ENCODE measurements around the gene AMOTL1. TPM values are rescaled to one million over a fixed set of nuclear protein-coding genes. Genes with fewer than 3 reads are reported as not detected.

The AMOTL1 gene
- total RNA-seq, 2 donors from 2014 or later: 60.6 to 106 TPM

GRCh38 chr11:94760296-94760695, 7.9 kb upstream of the AMOTL1 start:
- DNase-seq: no peak
- intact Hi-C loops (cut with DNase I): loop anchor here in 1 of 2 donors (10.0 kb wide), 1 partner anchor 215 kb away; the partner anchor contains the start of genes CWC15 and KDM4D
- no peak for ATAC-seq

DNA sequence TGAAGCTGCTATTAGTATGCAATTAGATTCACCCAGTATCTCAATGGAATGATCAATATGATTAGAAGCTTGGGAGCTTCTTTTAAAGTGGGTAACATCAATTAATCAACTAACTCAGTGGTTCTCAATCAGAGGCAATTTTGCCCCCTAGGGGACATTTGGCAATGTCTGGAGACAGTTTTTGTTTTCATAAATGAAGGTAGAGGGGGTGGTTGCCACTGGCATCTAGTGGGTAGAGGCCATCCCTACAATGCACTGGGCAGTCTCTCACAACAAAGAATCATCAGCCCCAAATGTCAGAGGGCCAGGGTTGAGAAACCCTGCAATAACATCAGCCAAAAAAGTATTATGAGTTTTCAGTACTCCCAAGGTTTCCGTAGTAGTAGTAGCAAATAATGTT, 5.9 kb upstream of the AMOTL1 start:
- DNase-seq (no peak), ATAC-seq (peak in 1 of 2 donors; percentile 65)
- intact Hi-C loops (cut with DNase I): loop anchor here in 1 of 2 donors (10.0 kb wide), 1 partner anchor 213 kb away; the partner anchor contains the start of genes CWC15 and KDM4D

- ATAC-seq (no peak), DNase-seq (no peak)
- intact Hi-C loops (cut with DNase I): loop anchor here in 1 of 2 donors (10.0 kb wide), 1 partner anchor 212 kb away; the partner anchor contains the start of genes CWC15 and KDM4D
Observed at GRCh38 chr11:94762995-94763394, 5.2 kb upstream of the AMOTL1 start.

DNA sequence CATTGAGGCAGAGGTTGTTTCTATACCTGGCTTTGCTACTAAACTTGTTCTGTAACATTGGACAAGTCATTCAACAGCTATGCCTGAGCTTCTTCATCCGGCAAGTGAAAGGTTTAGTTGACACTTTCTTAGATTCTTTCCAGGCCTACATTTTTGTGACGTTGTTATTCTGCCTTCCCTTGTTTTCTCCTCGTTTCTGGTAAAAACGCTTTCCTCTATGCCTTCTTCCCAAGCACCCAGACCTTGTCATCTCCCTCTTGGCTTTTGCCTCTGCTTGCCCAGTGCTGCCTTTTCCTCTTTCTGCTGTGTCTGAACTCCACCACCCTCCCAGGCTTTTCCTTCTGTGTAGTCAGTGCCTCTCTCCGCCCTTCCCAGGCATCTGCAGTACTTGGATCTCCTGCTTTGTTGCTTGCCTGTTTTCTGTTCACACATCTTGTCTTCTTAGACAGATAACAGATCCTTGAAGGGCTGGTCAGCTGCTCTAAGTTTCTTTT, 1.4 kb upstream of the AMOTL1 start:
- intact Hi-C loops (cut with DNase I): loop anchor here in 1 of 2 donors (5.0 to 10.0 kb wide), 2 partner anchors 144 to 208 kb away; partner anchors contain the start of genes CWC15 and KDM4D
- ATAC-seq (no peak), DNase-seq (no peak)

DNA sequence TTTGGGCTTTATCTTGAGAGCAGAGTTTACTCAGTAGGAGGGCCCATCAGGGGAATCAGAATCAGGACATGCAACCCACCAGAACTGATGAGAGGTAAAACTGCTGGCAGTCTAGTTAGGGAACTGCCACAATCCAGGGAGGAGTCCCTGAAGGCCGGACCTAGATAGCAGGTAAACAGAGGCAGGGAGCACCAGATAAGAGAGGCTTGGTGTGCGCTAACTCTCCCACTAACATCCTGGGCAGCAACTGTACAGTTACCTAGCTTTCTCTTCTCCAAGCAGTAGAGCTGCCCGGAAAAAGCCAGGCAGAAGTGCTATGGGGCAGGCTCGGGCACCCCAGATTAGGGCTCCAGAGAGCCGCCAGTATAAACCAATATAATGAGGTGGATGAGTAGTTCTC, 865 bp upstream of the AMOTL1 start:
- peak in 1 of 2 donors; percentile 1 for ATAC-seq
- intact Hi-C loops (cut with DNase I): loop anchor here in 1 of 2 donors (5.0 to 10.0 kb wide), 2 partner anchors 145 to 208 kb away; partner anchors contain the start of genes CWC15 and KDM4D
- DNase-seq: no peak

DNA sequence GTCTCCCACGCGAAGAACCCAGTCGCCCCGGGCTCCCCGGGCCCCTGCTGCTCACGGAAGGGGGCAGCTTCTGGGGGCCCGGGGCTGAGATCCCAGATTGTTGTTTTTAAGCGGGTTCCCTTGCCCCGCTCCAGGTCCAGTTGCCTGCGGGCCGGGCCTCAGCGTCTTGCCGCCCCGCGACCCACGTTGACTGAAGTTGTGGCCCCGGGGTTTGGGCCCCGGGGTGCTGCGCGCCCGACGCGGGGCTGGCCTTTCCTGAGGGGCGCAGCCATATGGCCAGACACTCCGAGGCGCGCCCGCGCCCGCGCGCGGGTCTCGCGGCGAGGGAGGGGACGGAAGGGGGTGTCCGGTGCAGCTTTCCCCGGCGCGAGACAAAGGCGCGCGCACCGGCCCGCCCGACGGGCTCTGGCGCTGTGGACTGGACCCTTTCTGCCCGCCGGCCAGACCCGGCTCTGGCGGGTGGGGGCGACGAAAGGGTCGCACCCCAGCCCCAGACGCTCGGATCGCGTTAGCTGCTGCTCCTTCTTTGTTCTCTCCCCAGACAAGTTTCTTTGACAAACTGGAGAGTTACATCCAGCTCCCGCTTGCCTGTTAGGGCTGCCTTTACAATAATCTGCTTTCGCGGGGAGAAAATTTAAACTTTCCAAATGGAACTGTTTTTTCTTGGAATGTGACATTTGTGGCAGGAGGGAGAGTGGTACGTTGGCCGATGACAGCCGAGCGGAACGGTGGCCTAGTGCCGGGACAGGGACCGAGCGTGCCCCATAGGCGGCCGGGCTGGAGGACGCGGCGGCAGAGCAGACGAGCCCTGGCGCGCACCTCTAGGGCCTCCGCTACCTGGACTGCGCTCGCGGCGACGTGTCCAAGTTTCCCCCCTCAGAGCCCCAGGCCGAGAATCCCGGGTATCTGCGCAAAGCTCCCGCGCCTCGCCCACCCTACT, 716 bp downstream of the AMOTL1 start:
- ATAC-seq: peak; percentile 78 to 83
- peak; percentile 71 for DNase-seq
- intact Hi-C loops (cut with DNase I): loop anchor here in 1 of 2 donors (5.0 to 10.0 kb wide), 2 partner anchors 147 to 206 kb away; partner anchors contain the start of genes CWC15 and KDM4D

DNA sequence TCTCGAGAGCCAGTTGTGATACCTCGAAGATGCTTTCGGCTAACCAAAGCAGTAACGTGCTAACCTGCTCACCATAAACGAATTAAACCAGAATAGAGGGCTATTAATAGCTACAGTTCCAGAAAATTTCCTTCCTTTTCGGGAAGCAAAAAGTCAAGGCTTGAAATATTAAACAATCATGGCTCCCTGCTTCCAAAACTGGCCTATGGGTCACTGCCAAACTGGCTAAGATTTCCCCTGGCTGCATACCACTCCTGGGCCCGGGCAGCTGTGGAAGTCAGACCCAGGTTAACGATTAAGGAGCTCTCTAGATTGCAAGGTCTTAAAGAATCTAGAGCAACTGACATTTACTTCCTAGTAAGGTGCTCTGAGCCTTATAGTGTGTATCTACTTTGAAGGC, 1.7 kb downstream of the AMOTL1 start:
- ATAC-seq (no peak), DNase-seq (peak; percentile 26)
- intact Hi-C loops (cut with DNase I): loop anchor here in 1 of 2 donors (5.0 to 10.0 kb wide), 2 partner anchors 148 to 205 kb away; partner anchors contain the start of genes CWC15 and KDM4D

DNA sequence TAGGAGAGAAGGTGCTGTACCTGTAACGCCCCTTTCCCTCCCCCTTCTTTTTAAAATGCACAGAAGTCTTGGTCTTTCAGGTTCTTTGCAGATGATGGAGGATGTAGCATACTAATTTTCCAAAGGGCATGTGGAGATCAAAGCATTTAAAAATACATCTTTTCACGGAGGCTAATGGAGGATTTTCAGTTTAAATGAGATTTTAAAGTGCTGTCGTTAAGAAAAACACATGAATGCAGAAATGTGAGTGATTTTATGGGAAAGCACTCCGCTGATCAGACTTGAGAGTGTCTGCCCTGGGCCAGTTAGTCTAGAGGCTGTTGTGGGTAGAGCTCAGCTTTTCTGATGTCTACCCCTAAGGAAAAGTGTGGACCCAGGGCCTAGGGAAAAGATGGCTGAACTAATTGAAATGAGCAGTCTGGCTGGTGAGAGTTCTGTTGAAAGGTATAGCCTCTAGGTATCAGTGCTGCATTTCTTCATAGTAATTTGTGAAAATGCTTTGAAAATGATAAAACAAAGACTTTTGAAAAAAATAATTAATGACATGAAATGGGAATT, 2.5 kb downstream of the AMOTL1 start:
- ATAC-seq (no peak), DNase-seq (no peak)
- intact Hi-C loops (cut with DNase I): no loop called here

DNA sequence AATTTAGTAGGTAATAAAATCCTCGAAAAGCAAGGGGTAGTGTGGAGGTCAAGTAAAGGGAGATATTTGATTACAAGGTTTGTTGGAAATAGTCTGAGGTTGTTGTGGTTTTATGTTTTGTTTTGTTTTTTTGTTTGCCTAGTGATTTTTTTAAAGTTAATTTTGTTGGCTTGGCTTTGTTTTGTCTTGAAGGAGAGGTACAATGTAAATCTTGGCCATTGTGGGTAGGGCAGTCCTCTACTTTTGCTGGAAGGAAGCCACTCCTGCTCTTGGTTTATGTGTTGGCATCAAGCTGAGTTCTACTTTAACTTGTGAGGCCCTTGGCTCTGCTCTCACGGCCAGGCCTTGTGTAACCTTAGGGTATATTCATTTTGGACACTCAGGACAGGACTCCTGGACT, 3.2 kb downstream of the AMOTL1 start:
- intact Hi-C loops (cut with DNase I): no loop called here
- DNase-seq: no peak
- no peak for ATAC-seq

GRCh38 chr11:94771951-94772350, 3.8 kb downstream of the AMOTL1 start:
- ATAC-seq (no peak), DNase-seq (no peak)
- intact Hi-C loops (cut with DNase I): no loop called here

DNA sequence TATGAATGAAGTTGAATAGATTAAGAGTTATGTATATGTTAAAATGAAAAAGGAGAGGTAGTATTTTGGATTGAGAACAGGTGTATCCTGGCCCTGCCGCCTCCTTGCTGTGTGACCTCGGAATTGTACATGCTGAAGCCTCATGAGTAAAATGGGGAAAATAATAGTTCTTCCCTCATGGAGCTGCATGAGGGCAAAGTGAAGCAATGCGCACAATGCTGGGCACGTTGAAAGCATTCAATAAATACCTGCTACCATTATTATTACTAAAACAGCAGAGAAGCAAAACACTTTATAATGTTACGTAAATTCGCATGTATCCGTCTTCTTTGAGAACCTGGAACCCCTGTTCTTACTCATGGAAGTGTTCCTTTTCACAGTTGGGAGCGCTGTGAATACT, 5.7 kb downstream of the AMOTL1 start:
- intact Hi-C loops (cut with DNase I): no loop called here
- no peak for ATAC-seq
- DNase-seq: no peak

DNA sequence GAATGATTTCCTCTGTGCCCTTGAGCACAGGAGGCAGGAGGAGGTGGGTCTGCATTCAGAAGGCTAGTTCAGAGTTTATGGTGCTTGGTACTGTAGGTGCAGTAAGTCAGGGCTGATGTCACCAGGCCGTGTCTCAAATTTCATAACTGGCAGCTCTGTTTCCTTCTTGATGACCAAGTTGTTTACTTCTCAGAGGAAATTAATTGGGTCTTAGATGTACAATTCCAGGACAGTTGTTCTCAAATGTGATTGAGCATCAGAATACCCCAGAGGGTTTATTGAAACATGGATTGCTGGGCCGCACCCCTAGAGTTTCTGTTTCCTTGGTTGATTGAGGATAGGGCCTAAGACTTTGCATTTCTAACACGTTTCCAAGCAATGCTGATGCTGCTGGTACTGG, 6.2 kb downstream of the AMOTL1 start:
- DNase-seq: no peak
- intact Hi-C loops (cut with DNase I): no loop called here

DNA sequence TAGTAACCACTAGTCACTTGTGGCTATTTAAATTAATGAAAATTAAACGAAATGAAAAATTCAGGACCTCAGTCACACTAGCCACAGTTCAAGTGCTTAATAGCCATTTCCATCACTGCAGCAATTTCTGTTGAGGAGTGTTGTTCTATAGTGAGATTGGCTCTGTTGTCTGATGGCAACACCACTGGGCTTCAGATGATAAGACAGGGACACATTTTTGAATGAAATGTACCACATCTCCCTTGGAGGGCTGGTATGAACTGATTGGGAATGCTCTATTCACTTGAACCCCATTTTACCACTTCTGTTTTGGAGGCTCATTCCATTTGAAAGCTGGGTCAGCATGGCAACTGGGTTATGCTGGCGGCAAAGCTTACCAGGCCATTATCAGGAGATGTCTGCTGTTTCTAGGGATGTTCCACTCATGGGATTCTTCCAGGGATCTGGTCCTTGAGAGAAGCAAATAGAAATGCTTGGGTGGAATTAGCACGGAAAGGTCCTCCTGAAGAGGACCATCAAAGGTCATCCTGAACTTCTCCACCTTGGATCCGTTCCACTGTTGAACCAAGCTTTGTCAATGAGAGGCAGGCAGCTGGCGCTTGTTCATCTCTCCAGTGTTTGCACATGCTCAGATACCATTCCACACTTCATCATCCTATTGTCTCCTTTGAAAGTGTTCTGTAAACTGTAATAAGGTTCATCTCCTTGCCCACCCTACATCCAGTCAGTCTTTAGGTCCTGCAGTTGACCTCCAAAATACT, 7.6 kb downstream of the AMOTL1 start:
- intact Hi-C loops (cut with DNase I): no loop called here
- DNase-seq: no peak
- ATAC-seq: no peak

More for the DNA sequence above, 6.2 kb downstream of the AMOTL1 start:
- ATAC-seq: no peak

DNA sequence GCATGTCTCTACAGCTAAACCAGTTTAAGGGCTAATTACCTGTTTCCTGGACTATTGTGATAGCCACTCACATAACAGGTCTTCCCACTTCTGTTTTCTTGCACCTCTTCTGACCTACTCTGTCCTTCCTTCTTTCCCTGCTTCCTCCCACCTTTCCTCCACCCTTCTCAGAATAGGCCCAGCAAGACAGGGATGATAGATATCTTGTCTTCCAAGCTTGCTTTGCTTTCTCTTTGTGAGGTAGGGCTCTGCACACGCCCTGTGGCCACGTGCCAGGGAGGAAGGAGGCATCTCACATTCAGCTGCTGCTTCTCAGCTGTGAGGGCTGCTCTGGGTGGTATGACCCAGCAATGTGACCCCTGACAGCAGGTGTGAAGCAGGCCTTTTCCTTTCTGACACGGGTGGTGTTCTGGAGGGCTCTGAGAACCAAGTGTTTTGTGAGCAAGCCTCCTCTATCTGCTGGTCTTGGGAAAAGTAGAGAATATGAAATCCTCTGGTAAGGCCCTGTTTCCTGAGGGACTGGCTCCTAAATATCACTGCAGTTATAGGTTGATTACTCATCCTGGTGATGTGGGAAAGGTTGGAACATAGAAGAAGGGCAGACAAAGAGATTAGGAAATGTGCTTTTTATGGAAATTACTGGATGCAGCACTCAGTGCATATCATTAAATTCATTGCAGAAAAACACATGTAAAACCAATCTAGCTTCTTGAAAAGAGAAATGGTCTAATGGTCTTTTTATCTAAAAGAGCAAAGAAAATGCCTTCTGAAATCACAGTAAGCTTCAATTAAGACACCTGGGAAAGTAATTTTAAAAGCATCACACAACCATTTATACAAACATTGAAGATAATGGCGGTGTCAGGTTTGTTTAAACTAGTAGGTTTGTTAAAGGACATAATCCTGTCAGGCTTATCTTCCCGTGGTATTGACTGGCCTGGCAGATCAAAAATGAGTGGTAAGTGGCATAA, 8.5 kb downstream of the AMOTL1 start:
- ATAC-seq (peak; percentile 28 to 71), DNase-seq (peak; percentile 40)
- intact Hi-C loops (cut with DNase I): no loop called here

DNA sequence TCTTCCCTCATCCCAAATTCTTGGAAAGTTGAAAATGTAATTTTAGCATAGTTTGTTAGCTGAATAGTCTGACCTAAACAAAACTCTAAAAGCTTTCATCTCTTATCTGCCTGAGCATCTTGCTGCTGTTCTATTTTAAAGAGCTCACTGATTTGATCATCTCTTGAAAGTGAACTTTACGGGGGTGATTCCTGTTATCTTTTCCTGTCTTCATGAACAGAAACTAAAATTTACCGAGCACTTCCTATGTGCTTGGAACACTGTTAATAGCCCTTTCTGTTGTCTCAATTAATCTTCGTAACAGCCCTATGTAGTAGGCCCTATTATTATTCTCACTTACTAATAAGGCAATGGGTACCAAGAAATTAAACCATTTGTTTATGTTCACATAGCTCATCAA, 12.3 kb downstream of the AMOTL1 start:
- no peak for ATAC-seq
- intact Hi-C loops (cut with DNase I): no loop called here
- DNase-seq: no peak

- DNase-seq (no peak), ATAC-seq (peak in 1 of 2 donors; percentile 56)
- intact Hi-C loops (cut with DNase I): no loop called here
Observed at GRCh38 chr11:94781837-94782236, 13.7 kb downstream of the AMOTL1 start.

- DNase-seq: no peak
- intact Hi-C loops (cut with DNase I): no loop called here
- no peak for ATAC-seq
Observed at GRCh38 chr11:94782446-94782845, 14.3 kb downstream of the AMOTL1 start.

DNA sequence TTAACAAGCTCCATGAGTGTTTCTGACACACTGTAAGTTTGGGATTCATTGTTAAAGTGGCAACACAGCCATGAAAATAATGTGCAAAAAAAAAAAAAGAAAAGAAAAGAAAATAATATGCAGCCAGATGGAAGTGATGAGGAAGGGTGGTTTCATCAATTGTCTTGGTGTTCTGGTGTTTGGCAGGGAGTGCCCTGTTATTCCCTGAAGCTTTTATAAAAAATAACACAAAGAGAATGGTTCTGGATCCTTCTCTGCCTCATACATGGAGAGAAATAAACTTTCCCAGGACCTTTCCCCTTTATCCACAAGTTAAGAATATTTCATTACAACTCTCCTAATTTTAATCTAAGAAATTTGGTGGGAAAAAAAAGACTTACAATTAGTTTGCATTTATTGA, 16.7 kb downstream of the AMOTL1 start:
- DNase-seq (no peak), ATAC-seq (no peak)
- intact Hi-C loops (cut with DNase I): no loop called here

Measured in left cardiac atrium (tissue), 4 donors.